Right lobe of liver (tissue), 4 donors: ENCODE data around the gene ITGA5.

Source experiments
- CTCF ChIP-seq, 4 donors: fragments of 200-600 bp in 3 of 4; fragments of 450-650 bp in 1 of 4; IDR thresholded peaks; one replicate each; pipeline versions ENCODE4 v1.5.1 to v1.8.0; 2016 to 2022; ENCODE audit warnings: antibody characterized with exemption in 4 of 4, mild to moderate bottlenecking in 2 of 4
- POLR2A ChIP-seq: fragments of 450-650 bp; IDR thresholded peaks from one replicate; pipeline ENCODE4 v1.6.1; 2017; ENCODE audit warnings: antibody characterized with exemption, mild to moderate bottlenecking
- donor health status: DM: no; HTN: no; CAD: no.
- donor health status: DM: no; HTN: no; CAD: no.
- donor health status: DM: no; HTN: yes; CAD: no.

GRCh38 chr12:54405573-54405972, 13.5 kb downstream of the ITGA5 start:
- TF ChIP-seq CTCF (IDR thresholded peaks at IDR 0.05) (no peak), POLR2A (no peak)
